Measurements from ENCODE around the gene GNB5.

GNB5 gene

GRCh38 chr15:52094811-52095584, 96.2 kb downstream of the GNB5 start:
- DNase-seq (ENCODE audit: low read depth): no peak
- TF ChIP-seq CTCF (IDR thresholded peaks at IDR 0.05; ENCODE audit: insufficient read depth, low read depth, low read length, missing control alignments): no peak
- H3K4me3 ChIP-seq (ENCODE audit: low read length): no peak overlapping the region

GRCh38 chr15:52093539-52094510, 97.4 kb downstream of the GNB5 start:
- no peak for TF ChIP-seq CTCF (IDR thresholded peaks at IDR 0.05; ENCODE audit: insufficient read depth, low read depth, low read length, missing control alignments)
- DNase-seq (ENCODE audit: low read depth): peak; percentile 98
- H3K4me3 ChIP-seq (ENCODE audit: low read length): no peak overlapping the region

- TF ChIP-seq CTCF (IDR thresholded peaks at IDR 0.05; ENCODE audit: insufficient read depth, low read depth, low read length, missing control alignments): no peak
- H3K4me3 ChIP-seq (ENCODE audit: low read length): no peak overlapping the region
- DNase-seq (ENCODE audit: low read depth): no peak
Observed at GRCh38 chr15:52093167-52093538, 98.0 kb downstream of the GNB5 start.

GRCh38 chr15:52090193-52090592, 101.0 kb downstream of the GNB5 start:
- no peak for DNase-seq (ENCODE audit: low read depth)
- no peak for TF ChIP-seq CTCF (IDR thresholded peaks at IDR 0.05; ENCODE audit: insufficient read depth, low read depth, low read length, missing control alignments)
- no peak overlapping the region for H3K4me3 ChIP-seq (ENCODE audit: low read length)

- DNase-seq (ENCODE audit: low read depth): no peak
- no peak overlapping the region for H3K4me3 ChIP-seq (ENCODE audit: low read length)
- TF ChIP-seq CTCF (IDR thresholded peaks at IDR 0.05; ENCODE audit: insufficient read depth, low read depth, low read length, missing control alignments): no peak
Observed at GRCh38 chr15:52086011-52086786, 105.0 kb downstream of the GNB5 start.

GRCh38 chr15:52085299-52085698, 105.9 kb downstream of the GNB5 start:
- H3K4me3 ChIP-seq (ENCODE audit: low read length): no peak overlapping the region
- no peak for TF ChIP-seq CTCF (IDR thresholded peaks at IDR 0.05; ENCODE audit: insufficient read depth, low read depth, low read length, missing control alignments)
- peak; percentile 70 for DNase-seq (ENCODE audit: low read depth)

Measured in epithelial cell of esophagus (primary cell).